GM18858 (cell line): ENCODE results near the gene FIG4.
"Not testable (repeated sequence)": the region's sequence is repeated elsewhere in the genome, so short reads cannot be mapped to it uniquely, and the experiment has no call there.

Experiments used
- ATAC-seq: cut with Tn5 transposase; IDR thresholded peaks from one replicate; pipeline ENCODE4 v1.9.1; 2021; ENCODE audit not compliant: unreplicated experiment

FIG4 gene

DNA sequence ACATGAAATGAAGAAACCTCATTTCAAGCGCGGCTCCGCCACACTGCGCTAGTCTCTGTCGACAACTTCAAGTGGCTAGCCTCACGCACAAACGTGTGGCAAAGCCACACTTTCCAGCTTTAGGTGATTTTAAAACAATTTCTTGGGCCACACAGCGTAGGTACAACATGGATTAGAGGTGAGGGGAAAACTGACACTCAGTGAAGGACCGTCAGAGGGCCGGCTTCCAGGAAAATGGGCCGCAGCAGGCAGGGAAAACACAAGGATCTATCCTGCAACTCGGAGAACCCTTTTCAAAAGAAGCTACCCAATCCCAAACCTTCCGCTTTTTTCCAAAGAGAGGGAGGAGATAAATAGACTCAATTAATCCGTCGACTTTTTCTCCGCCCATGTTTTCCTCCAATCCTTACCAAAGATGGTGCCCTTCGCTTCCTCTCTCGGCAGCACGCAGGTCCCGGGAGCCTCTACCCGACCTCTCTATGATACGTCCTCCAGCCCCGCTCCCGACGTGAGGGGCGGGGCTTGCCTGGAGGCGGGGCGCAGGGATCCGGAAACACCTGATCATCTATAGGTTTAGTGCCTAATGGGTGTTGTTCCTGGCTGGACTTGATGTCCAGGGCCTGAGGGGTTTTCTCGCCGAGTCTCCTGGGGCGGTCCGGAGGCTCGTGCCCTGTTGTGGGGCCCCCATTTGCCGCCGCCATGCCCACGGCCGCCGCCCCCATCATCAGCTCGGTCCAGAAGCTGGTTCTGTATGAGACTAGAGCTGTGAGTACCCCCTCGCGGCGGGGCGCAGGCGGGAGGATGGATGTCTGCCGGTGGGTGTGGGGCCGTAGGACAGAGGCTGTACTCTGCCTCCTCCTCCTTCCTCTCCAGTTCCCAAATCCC, at the start of gene FIG4, which contains the start of gene AK9:
Gene FIG4 (plus strand): TSS at position 560 of the 885 bp plus-strand sequence. CDS start 140 bp downstream, at position 700.
Gene AK9 (minus strand): TSS at position 466 of the 885 bp plus-strand sequence. CDS start 15,457 bp downstream, outside the sequence.
- ATAC-seq, result peak; percentile 86

DNA sequence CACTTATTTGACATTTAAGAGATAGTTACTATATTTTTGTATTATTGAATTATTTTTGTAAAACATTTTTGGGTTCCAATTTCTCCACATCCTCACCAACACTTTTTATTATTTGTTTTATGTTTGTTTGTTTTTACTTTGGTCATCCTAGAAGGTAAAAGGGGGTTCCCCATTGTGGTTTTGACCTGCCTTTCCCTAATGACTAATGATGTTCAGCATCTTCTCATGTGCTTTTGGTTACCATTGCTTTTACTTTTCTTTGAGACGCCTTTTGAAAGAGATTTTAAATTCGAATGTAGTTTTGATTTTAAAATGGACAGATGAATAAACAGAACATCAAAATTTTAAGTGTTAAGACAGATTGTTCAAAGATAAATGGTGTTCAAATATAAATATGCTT, 47.0 kb upstream of the FIG4 start:
- ATAC-seq, result no peak

DNA sequence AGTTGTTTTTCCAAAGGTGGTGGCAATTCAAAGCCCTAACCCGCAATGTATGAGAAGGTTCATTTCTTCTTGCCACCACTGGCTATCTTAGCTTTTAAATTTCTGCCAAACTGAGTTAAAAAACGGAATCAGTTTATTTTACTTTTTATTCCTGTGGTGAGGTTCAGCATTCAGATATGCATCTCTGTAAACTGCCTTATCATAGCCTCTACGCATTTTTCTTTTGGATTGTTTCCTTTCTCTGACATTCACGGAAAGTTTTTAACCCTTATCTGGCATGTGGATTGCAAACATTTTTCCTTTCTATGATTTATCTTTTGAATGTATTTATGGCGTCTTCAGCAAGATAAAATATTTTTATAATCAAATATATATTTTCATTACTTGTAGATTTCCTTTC, 37.8 kb upstream of the FIG4 start:
- no peak for ATAC-seq

DNA sequence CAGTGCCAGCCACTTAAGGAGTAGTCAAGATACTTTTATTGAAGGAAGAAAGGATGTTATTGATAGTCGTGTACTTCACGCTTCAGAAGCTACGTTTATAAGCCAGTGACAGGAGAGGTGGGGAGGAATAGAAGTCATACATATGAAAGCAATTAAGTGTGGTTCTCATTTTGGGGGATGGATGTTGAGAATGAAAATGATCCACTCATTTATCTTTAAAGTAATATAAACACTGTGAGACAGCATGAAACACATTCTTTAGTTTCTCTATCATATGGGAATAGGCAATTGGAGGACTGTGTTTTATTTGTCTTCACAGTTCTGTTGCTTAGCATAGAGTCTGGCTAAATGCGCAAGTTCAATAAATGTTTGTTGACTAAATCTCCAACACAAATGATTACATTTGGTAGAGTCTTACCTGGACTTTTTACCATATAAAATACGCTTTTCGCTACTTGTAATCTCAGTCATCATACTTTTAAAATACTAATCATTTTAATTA, 35.3 kb upstream of the FIG4 start:
- no peak for ATAC-seq

DNA sequence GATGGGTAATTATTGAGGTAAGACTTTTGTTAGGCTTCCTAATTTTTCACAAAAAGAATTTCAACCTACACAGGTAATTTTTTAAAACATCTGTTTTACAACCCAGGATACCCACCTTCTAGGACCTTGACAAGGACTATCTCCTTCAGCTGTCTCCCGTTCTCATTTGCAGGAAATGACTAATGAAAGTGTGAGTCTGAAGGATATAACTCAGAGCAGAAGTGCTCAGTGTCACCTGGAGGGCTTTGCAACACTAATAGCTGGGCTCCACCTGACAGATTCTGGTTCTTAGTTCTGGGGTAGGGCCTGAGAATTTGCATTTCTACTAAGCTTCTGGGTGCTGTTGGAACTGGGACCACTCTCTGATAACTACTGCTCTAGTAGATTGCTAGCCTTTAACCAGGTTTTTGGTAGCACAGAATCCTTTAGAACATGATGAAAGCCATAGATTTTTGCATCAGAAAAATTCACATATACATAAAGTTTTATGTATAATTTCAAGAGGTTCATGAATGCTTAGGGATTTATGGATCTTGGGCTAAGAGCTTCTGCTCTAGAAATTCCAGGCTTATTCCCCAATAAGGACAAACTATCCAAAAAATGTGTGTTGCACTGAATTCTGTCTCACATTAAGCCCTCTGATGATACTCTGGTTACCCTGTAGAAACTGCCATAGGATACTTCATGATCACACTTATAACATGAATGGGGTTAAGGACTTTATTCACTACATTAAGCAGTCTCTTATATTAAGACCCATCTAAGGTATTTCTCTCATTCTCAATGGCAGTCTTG, 30.4 kb upstream of the FIG4 start:
- ATAC-seq, result no peak

DNA sequence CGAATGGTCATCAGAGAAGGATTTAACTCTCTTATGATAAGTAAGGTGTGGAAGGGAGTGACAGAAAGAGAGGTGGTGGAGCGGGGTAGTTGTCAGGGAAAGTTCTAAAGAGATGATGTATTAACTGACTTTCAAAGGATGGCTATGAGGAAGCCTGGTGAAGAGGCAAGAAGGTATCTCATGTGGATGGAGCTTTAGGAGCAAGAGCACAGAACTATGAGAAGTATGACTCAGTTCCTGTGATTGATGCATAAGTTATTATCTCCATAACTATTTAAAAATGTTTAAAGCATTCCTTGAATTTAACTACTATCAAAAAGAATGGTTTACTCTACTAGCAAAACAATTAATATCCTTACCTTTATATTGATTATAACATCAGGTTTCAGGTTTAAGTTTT, 28.9 kb upstream of the FIG4 start:
- no peak for ATAC-seq

DNA sequence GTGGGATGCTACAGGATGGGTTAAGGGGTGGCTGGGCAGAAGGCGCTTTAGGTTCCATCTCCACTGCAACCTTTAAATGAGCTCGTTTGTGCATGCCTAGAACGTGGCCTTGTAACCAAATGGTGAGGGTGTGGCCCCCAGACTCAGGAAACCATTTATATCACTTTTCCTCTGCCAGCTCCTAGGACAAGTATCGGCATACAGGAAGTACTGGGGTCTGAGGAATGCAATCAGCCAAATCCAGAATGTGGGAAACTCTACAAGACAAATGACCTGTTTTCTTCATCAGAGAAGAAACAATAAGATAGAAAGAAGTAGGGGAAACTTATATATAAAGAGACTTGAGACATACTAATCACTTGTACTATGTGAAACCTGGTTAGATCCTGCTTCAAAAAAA, 21.3 kb upstream of the FIG4 start:
- no peak for ATAC-seq

DNA sequence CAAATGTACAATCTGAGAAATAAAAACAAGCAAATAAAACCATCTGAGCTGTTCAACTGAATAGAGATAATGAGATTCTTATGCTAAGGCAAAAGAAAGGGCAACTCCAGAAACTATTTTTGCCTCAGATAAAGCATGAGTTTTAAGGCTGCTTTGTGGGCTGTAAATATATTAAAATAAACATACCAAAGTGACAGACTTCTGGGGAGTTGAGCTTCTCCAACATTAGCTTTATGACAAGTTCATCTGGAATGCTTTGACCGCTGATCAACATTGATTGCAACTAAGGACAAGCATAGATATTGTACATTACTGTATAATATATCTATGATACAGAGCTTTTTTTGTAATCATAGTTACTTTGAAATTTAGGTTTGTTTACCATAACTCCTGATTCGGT, 19.4 kb upstream of the FIG4 start:
- ATAC-seq, result no peak

DNA sequence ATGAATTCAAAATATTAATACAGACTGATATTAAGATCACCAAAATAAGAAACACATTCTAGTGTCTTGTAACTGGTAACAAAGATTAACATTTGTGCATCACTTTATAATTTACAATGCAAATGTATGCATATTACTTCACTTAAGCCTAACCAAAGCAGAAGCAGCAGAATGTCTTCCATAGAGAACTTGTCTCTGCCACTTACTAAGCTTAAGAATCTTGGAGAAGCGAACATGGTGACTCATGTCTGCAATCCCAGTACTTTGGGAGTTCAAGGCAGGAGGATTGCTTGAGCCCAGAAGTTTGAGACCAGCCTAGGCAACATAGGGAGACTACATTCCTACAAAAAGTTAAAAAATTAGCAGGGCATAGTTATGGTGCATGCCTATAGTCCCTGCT, 18.9 kb upstream of the FIG4 start:
- no peak for ATAC-seq

DNA sequence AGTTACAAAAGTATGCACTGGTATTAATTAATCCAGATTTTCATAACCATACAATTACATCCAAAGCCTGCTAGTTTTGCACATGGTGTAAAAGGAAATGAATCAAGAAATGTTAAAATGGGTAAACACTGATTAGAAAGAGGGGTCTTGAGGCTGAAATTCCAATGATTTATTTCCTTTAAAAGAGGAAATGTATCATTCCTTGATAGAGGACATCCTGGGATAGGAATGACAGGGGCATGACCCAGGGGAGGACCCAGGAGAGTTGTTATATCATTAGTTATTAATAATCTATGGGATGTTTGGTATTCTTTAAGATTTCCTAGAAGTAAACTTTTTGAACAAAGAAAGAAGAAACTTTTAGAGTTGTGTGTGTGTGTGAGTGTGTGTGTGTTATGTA, 18.3 kb upstream of the FIG4 start:
- no peak for ATAC-seq

DNA sequence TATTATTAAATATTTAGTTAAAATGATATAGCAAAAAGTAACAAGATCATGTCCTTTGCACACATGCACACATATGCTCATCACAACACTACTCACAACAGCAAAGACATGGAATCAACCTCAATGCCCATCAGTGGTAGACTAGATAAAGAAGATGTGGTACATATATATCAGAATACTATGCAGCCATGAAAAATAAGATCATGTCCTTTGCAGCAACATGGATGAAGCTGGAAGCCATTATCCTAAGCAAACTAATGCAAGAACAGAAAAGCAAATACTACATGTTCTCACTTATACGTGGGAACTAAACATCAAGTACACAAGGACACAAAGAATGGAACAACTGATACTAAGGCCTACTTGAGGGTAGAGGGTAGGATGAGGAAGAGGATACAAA, 14.4 kb upstream of the FIG4 start:
- ATAC-seq, result no peak

DNA sequence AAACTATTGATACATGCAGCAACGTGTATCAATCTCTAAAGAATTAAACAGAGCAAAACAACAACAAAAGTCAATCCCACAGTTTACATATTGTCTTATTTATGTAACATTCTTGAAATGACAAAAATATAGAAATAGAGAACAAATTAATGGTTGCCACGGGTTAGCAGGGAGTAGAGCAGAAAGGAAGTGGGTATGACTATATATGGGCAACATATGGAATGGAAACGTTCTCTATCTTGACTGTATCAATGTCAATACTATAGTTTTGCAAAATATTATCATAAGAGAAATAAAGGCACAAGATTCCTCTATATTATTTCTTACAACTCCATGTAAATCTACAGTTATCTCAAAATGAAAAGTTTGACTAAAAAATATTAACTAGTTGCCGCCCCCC, 12.9 kb upstream of the FIG4 start:
- no peak for ATAC-seq

DNA sequence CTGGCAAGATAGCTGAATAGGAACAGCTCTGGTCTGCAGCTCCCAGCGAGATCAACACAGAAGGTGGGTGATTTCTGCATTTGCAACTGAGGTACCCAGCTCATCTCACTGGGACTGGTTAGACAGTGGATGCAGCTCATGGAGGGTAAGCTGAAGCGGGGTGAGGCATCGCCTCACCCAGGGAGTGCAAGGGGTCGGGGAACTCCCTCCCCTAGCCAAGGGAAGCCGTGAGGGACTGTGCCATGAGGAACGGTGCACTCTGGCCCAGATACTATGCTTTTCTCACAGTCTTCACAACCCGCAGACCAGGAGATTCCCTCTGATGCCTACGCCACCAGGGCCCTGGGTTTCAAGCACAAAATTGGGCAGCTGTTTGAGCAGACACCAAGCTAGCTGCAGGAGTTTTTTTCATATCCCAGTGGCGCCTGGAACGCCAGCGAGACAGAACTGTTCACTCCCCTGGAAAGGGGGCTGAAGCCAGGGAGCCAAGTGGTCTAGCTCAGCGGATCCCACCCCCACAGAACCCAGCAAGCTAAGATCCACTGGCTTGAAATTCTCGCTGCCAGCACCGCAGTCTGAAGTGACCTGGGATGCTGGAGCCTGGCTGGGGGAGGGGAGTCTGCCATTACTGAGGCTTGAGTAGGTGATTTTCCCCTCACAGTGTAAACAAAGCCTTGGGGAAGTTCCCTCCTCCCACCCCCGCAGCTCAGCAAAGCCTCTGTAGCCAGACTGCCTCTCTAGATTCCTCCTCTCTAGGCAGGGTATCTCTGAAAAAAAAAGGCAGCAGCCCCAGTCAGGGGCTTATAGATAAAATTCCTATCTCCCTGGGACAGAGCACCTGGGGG, 12.2 kb upstream of the FIG4 start:
- not testable (repeated sequence) for ATAC-seq

DNA sequence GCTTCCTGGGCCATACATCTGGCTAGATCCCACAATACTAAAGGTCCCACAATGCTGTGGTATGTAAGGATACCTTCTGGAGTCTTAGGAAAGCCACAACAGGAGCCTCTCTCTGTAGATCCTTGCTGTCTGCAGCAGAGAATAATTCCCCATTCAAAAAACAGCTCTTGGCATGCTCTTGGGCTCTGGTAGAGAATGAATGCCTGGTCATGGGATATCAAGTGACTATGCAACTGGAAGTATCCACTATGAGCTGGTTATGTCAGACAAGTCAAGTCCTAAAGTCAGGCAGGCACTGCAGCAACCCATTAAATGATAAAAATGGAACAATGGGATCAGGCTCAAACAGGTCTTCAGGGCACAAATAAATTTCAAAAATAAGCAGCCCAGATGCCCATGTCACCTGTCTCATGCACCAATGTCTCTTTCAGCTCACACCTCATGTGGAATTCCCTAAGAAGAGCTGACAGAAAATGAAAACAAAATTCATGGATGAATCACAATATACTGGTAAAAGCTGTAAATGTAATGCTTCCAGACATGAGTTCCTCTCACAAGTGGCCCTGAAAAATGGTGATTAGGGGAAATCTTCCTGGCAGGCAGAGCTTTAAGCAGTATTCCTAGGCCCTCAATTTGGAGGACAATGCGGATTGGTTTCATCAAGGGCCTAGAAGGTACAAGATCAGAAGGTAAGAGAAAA, 4.4 kb upstream of the FIG4 start:
- no peak for ATAC-seq

DNA sequence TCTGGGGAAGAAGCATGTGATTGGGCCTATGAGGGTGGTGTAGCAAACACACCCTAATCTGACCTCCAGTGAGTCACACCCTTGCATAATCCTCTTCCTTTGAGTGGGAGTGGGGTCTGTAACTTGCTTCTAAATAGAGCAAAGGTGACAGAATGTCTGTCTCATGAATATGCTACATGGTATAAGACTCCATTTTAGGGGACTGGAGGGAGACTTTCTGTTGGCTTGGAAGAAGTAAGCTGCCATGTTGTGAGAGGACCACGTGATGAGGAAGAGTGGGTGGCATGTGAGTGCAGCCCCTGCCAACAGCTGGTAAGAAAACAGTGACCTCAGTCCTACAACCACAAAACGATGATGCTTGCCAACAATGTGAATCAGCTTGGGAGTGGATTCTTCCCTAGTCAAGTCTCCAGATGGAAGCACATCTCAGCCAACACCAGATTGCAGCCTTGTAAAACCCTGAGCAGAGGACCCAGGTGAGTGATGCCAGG, 3.8 kb upstream of the FIG4 start:
- ATAC-seq, result no peak

DNA sequence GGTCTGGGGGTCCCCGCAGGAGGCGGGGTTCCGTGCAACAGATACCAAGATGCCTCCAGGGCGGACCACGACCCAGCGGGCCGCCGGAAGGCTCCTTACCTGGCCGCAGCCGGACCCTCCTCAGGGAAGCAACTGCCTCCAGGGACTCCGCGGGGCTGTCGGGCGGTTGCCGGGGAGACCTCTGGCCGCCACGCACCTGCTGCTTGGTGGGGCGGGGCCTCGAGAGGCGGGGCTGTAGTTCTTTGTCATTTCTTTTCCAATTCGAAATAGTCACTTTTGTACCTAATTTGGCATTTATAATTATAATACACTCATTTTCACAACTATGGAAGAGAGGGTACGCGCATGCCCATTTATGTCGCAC, 741 bp upstream of the FIG4 start:
- no peak for ATAC-seq

DNA sequence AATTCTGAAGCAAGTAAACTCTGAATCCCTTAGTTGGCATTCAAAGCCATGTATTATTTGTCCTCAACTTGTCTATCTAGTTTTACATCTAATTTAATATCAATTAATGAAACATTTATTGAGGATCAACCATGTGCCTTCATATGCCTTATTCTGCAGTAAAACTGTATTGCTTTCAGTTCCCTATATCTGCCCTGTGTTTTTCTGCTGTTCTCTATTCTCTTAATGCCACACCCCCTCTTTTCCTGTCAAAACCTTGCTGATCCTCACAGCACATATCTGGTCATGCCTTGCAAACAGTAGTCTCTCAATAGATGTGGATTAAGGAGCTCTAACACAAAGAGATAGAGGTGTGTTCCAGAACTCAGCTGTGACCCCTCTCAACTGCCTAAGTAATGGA, 2.0 kb downstream of the FIG4 start:
- no peak for ATAC-seq

DNA sequence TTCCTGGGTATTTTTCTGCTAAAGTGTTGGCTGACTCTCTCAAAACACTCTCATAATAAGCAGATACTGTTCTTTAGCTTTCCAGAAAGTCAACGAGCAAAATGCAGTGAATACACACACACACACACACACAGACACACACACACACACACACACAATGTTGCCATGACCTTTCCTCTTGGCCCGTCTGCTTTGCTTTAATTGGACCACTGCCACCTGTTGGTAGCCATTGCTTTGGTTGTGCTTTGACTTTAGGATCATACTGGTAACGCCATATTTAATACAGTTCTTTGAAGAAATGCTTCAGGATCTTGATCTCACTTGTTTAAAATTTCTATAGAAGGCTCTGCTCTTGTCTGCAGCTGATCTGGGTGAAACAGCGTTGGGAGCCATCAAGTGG, 4.4 kb downstream of the FIG4 start:
- ATAC-seq, result no peak

DNA sequence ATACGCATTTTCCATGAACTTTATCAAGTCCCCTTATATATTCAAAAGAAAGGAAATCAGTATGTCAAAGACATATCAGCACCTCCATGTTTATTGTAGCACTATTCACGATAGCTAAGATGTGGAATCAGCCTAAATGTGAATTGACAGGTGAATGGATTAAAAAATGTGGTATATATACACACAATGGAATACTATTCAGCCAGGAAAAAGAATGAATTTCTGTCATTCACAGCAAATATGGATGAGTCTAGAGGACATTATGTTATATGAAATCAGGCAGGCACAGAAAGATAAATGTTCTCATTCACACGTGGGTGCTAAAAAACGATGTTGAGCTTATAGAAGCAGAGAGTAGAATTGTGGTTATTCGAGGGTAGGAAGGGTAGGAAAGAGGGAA, 5.3 kb downstream of the FIG4 start:
- no peak for ATAC-seq

DNA sequence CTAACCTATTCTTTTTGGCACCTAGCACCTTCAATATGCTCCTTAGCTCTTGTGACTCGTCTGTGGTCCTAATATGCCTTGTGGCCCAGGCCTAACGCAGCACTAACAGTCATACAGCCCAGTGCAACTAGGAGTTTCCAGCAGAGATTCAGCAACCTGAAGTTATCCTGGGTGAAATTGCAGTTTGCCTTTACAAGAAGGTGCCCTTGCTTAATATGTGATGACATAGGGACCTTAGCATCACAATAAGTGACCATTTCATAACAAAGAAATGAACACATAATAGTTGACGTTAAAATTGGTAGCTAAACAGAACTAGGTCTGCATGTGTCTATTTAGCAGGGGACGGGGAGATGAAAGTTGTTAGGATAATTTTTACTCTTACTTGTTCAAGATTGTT, 10.1 kb downstream of the FIG4 start:
- ATAC-seq, result no peak
